GM19467 (cell line): Measurements from ENCODE around the gene PTPN7.
"Not testable (repeated sequence)": the region's sequence is repeated elsewhere in the genome, so short reads cannot be mapped to it uniquely, and the experiment has no call there.

Experiments
- ATAC-seq: cut with Tn5 transposase; IDR thresholded peaks from one replicate; pipeline ENCODE4 v1.9.1; 2021; ENCODE audit warnings: mild to moderate bottlenecking, moderate library complexity; ENCODE audit not compliant: unreplicated experiment

PTPN7 gene

DNA sequence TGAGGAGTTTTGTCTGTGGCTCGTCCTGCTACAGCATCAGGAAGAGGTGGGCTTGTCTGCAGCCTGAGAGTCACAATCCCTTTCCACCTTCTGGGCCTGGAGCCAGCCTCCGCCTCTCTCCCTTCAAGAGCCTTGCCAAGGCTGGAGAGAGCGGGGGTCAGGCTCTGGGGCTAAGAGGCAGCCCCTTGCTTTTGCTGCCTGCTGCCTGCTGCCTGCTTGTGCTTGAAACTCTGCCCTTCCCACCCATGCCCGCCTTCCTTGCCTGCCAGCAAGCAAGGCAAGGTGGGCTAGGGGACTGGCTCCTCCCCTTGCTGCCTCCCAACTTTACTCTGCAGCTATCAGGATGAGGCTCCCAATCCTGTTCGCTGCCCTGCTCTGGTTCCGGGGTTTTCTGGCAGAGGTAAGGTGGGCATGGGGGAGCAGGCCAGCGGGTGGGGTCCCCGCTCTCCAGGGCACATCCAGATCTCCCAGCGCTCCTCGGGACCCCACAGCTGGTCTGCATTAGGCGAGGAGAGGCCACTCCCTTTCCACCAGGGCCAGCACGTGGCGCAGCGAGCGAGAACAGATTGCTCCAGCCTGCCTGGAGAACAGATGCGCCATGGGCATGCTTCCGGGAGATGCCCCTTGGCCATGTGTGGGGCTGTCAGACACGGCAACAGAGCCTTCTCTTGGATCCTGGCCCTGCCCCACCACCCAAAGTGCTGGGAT, 7.5 kb upstream of the PTPN7 start:
- no peak for ATAC-seq

DNA sequence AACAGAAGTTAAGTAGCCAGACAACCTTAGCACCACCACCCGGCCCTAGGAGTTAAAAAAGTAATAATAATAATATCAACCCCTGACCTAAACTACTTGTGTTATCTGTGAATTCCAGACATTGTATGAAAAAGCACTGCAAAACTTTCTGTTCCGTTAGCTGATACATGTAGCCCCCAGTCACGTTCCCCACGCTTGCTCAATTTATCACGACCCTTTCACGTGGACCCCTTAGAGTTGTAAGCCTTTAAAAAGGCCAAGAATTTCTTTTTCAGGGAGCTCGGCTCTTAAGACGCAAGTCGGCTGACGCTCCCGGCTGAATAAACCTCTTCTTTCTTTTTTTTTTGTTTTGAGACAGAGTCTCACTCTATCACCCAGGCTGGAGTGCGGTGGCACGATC, 6.7 kb upstream of the PTPN7 start:
- ATAC-seq, result not testable (repeated sequence)

- ATAC-seq, result no peak
These were observed 5.8 kb upstream of the PTPN7 start for GRCh38 chr1:202165942-202166843.

DNA sequence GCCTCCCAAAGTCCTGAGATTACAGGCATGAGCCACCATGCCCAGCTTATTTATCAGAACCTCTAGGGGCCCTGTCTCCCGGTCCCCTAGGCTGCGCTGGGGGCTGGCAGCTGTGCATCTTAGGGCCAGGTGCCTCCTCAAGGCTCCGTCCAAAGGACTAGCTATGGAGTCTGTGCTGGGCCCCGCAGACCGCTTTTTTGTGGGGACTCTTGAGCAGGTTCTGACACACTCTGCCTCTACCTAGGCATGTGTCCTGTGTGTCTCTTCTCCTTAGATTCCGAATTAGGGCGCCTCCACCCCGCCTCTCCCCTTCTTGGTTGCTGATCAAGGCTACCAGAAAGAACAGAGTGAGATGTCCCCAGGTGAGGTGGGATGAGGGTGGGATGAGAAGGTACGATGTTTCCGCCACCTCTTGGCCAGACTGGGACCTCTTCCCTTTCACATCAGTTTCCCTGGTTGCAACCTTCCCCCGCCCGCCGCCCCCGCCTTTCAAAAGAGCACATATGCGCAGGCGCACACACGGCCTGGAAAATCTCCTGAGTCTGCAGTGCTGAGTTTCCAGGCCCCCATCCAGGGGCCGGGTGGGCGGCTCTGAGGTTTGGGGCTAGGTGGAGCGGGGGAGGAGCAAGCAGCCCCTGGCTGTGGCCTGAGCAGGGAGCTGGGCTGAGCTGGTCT, 5.0 kb upstream of the PTPN7 start:
- no peak for ATAC-seq

GRCh38 chr1:202164271-202165037, 4.1 kb upstream of the PTPN7 start:
- ATAC-seq, result no peak

GRCh38 chr1:202163281-202164270, 3.2 kb upstream of the PTPN7 start:
- no peak for ATAC-seq

DNA sequence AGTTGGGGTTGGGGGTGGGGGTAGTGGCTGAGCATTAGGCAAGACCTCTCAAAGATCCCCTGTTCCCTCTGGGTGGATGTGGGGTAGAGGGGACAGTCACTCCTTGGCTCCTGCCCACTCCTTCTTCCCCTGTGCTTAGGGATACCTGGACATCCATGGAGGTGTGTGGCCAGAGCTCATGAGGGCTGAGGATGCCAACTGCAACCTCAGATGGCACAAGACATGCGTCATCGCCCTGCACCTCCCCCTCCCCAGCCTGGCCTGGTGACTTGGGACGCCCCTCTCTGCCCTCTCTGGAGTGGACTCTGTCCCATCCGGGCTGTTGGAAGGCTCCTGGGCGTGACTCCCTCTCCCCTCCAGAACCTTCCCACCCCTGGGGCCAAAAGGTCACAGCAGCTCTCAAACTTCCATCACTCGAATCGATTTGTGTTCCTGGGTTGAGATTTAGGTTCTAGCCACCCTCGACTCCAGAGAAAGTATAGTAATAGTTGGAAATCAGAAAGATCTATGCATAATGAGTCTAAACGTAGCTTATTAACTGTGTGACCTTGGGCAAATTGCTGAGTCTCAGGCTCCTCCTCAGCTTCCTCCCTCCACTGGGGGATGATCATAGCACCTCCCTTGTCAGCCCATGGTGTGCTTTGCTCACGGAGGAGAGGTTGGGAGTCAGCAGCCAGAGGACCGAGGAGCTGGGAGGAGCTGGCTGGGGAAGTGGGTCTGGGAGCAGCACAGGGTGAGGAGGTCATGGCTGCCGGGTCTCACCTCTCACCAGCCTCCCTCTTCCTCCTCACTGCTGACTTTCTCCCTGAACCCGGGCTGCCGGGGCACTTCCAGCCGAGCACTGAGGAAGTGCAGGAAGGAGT, 2.2 kb upstream of the PTPN7 start:
- ATAC-seq, result no peak

- ATAC-seq, result no peak
These were observed 1.6 kb upstream of the PTPN7 start for GRCh38 chr1:202162047-202162417.

- no peak for ATAC-seq
These were observed 997 bp upstream of the PTPN7 start for GRCh38 chr1:202161151-202162046.

DNA sequence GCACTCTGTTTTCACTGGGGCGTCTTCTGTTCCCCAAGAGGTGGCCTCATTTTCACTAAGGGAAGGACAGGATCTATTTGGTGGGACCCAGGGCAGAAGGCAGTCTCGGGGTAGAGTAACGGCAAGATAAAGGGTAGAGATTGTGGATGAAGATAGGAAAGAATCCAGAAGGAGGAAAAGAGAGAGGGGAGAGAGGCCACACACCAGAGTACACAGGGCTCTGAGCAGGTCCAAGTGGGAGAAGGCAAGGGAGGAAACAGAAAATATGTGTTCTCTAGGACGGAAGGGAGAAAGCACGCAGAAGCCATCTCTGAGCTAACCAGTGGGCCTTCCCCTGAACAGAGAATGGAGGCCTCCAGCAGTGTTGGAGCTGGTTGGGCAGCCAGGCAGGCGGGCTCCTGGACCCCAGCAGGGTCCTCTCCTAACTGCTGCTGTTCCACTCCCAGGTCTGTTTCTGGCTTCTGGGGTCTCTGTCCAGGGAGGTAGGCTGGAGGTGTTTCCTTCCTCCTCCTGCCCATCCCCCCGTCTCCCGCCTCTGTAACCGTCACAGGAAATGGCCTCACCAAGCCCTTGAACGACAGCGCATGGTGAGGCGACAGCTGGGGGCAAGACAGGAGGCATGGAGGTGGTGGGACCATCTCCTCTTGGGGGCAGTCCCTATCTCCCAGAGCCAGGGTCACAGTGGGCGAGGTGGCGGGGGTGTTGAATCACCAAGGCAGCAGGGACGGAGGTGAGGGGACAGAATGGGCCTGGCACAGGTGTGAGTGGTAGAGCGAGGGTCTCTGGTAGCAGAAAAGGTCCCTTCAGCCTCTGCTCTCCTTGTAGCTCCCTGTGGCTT, 649 bp downstream of the PTPN7 start:
- ATAC-seq, result no peak

GRCh38 chr1:202158810-202159533, 1.4 kb downstream of the PTPN7 start:
- ATAC-seq, result no peak

- no peak for ATAC-seq
These were observed 2.5 kb downstream of the PTPN7 start for GRCh38 chr1:202157945-202158344.

GRCh38 chr1:202156590-202156989, 3.8 kb downstream of the PTPN7 start:
- ATAC-seq, result no peak

DNA sequence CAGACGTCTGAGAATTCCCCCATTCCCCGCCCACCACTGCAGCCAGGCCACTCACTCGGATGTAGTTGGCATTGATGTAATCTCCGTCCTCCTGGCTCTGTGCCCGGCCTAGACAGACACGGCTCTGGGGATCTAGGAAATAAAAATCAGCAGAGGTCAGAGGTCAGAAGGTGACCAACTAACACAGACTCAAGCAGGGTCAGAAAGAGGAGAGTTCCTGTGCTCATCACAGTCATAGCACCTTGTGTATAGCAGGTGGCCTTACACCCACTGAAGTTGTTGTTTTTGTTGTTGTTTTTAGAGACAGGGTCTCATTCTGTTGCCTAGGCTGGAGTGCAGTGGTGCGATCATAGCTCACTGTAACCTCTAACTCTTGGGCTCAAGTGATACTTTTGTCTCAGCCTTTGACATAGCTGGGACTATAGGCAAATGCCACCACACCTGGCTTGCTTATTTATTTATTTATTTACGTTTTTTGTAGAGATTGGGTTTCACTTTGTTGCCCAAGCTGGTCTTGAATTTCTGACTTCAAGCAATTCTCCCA, 4.9 kb downstream of the PTPN7 start:
- ATAC-seq, result no peak

DNA sequence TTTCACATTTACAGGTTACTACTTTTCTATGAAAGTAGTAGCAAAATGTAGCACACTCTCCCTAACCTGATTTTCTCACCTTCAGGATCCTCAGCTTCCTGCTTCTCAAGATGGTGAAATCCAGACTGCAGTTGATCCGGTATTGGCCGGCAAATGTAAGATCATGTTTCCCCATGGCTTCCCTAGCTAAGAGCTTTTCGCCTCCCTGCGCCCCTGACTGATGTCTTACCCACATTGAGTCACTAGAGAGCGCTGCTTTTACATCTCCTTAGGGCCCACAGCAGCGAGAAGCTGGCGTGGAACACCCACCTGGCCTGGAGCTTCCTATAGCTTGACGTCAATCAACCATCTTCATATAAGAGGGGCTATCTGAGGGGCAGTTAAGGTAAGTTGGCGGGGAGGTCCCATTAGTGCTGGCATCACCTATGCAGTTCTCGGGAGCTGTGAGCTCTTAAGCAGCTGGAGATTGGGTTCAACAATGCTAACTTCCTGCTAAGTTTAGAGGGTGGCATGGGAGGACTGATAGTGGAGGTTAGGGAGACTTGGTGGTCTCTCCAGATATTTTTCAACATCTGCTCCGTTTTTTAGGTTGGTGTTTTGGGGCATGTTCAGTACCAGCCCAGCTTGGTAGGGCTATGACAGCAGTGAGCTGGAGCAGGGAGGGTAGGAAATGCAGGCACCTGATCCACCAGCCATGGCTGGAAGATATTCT, 5.5 kb downstream of the PTPN7 start:
- no peak for ATAC-seq
